HEK293 (cell line): ENCODE data around the gene TMEM88.

ENCODE experiments used
- CTCF ChIA-PET: fragments of 350-600 bp; formaldehyde crosslinking; extraction: SDS; loops from one replicate; lab custom pipeline; 2021; ENCODE audit warnings: antibody characterized with exemption; lab: Yijun Ruan, JAX
- POLR2A ChIA-PET: fragments of 300-600 bp; formaldehyde crosslinking; extraction: SDS; loops from one replicate; lab custom pipeline; 2020; ENCODE audit warnings: antibody characterized with exemption, inconsistent platforms; lab: Yijun Ruan, JAX
- H3K27ac ChIP-seq: fragments of 200-500 bp; sonication (Bioruptor generic); 2 replicates; pipeline ENCODE4 v1.5.1; 2014; ENCODE audit warnings: low read depth, low read length, control low read depth, inconsistent platforms; ENCODE audit errors: extremely low read depth
- H3K36me3 ChIP-seq, 2 experiments: fragments of 200-500 bp in 1 of 2; sonication (Bioruptor generic) in 1 of 2; 1 replicate in 1 of 2; 2 replicates in 1 of 2; pipeline ENCODE4 v1.5.1; 2014 to 2017; ENCODE audit warnings: inconsistent platforms in 2 of 2, low read length in 2 of 2; ENCODE audit not compliant: control insufficient read depth in 2 of 2, insufficient read depth in 1 of 2
- H3K4me1 ChIP-seq: fragments of 200-500 bp; sonication (Bioruptor generic); 2 replicates; pipeline ENCODE4 v1.5.1; 2014; ENCODE audit warnings: mild to moderate bottlenecking, low read length, inconsistent platforms; ENCODE audit not compliant: control insufficient read depth, insufficient read depth
- H3K4me3 ChIP-seq: 2 replicates; pipeline ENCODE4 v1.5.1; 2011; ENCODE audit warnings: low read depth, mild to moderate bottlenecking, control low read depth, low read length, moderate library complexity
- H3K9me3 ChIP-seq: fragments of 200-500 bp; sonication (Bioruptor generic); 2 replicates; pipeline ENCODE4 v1.5.1; 2014; ENCODE audit warnings: low read depth, low read length, inconsistent platforms; ENCODE audit not compliant: control insufficient read depth, insufficient read depth
- HOXC10 ChIP-seq: sonication (generic); formaldehyde crosslinking; IDR thresholded peaks from 2 replicates; pipeline ENCODE4 v1.8.1; 2023; ENCODE audit warnings: mild to moderate bottlenecking, missing genetic modification reagents
- REPIN1 ChIP-seq: fragments of 450-650 bp; formaldehyde crosslinking; IDR thresholded peaks from 2 replicates; pipeline ENCODE4 v1.5.1; 2017; ENCODE audit warnings: missing biosample characterization, missing genetic modification characterization, low read depth
- SCRT2 ChIP-seq: fragments of 450-650 bp; formaldehyde crosslinking; IDR thresholded peaks from 2 replicates; pipeline ENCODE4 v1.5.1; 2016; ENCODE audit warnings: missing biosample characterization, missing genetic modification characterization
- ZIC2 ChIP-seq: fragments of 450-650 bp; formaldehyde crosslinking; IDR thresholded peaks from 2 replicates; pipeline ENCODE4 v1.5.1; 2016; ENCODE audit warnings: missing biosample characterization, missing genetic modification characterization
- ZNF211 ChIP-seq: fragments of 450-650 bp; formaldehyde crosslinking; IDR thresholded peaks from 2 replicates; pipeline ENCODE4 v1.5.1; 2016; ENCODE audit warnings: low read depth, missing biosample characterization, missing genetic modification characterization
- ZNF214 ChIP-seq: fragments of 450-650 bp; formaldehyde crosslinking; IDR thresholded peaks from 2 replicates; pipeline ENCODE4 v1.5.1; 2017; ENCODE audit warnings: missing biosample characterization, mild to moderate bottlenecking, missing genetic modification characterization, borderline replicate concordance
- ZNF433 ChIP-seq: fragments of 450-650 bp; formaldehyde crosslinking; IDR thresholded peaks from 2 replicates; pipeline ENCODE4 v1.5.1; 2016; ENCODE audit warnings: missing biosample characterization, missing genetic modification characterization, low read depth
- ZNF501 ChIP-seq: fragments of 450-650 bp; formaldehyde crosslinking; IDR thresholded peaks from 2 replicates; pipeline ENCODE4 v1.5.1; 2016; ENCODE audit warnings: missing biosample characterization, missing genetic modification characterization
- ZNF600 ChIP-seq: fragments of 450-650 bp; formaldehyde crosslinking; IDR thresholded peaks from 2 replicates; pipeline ENCODE4 v1.5.1; 2016; ENCODE audit warnings: missing biosample characterization, missing genetic modification characterization
- ZNF610 ChIP-seq: fragments of 450-650 bp; formaldehyde crosslinking; IDR thresholded peaks from 2 replicates; pipeline ENCODE4 v1.5.1; 2016; ENCODE audit warnings: missing biosample characterization, missing genetic modification characterization, borderline replicate concordance
- ZNF626 ChIP-seq: fragments of 450-650 bp; sonication (Bioruptor Pico); formaldehyde crosslinking; IDR thresholded peaks from 2 replicates; pipeline ENCODE4 v1.5.1; 2018; ENCODE audit warnings: missing biosample characterization, missing genetic modification characterization, inconsistent platforms
- ZSCAN30 ChIP-seq: fragments of 450-650 bp; IDR thresholded peaks from 2 replicates; pipeline ENCODE4 v1.5.1; 2018; ENCODE audit warnings: missing biosample characterization, mild to moderate bottlenecking, missing genetic modification characterization, moderate library complexity
- TF ChIP-seq, protein P1 (sequence below): fragments of 450-650 bp; formaldehyde crosslinking; IDR thresholded peaks from 2 replicates; pipeline ENCODE4 v1.5.1; 2016; ENCODE audit warnings: missing biosample characterization, missing genetic modification characterization
- TF ChIP-seq, protein P2 (sequence below): fragments of 450-650 bp; formaldehyde crosslinking; IDR thresholded peaks from 2 replicates; pipeline ENCODE4 v1.5.1; 2017; ENCODE audit warnings: missing biosample characterization, mild to moderate bottlenecking, missing genetic modification characterization, moderate library complexity
- TF ChIP-seq, protein P3 (sequence below): fragments of 450-650 bp; formaldehyde crosslinking; IDR thresholded peaks from 2 replicates; pipeline ENCODE4 v1.5.1; 2016; ENCODE audit warnings: missing biosample characterization, missing genetic modification characterization, low read depth
- TF ChIP-seq, protein P4 (sequence below): fragments of 450-650 bp; formaldehyde crosslinking; IDR thresholded peaks from 2 replicates; pipeline ENCODE4 v1.5.1; 2016; ENCODE audit warnings: missing biosample characterization, missing genetic modification characterization
- TF ChIP-seq, protein P5 (sequence below): fragments of 450-650 bp; formaldehyde crosslinking; IDR thresholded peaks from 2 replicates; pipeline ENCODE4 v1.5.0; 2017; ENCODE audit warnings: missing biosample characterization, missing genetic modification characterization, borderline replicate concordance
- TF ChIP-seq, protein P6 (sequence below): fragments of 450-650 bp; formaldehyde crosslinking; IDR thresholded peaks from 2 replicates; pipeline ENCODE4 v1.5.1; 2016; ENCODE audit warnings: missing biosample characterization, missing genetic modification characterization
- TF ChIP-seq, protein P7 (sequence below): fragments of 450-650 bp; formaldehyde crosslinking; IDR thresholded peaks from 2 replicates; pipeline ENCODE4 v1.5.1; 2016; ENCODE audit warnings: missing biosample characterization, missing genetic modification characterization

Gene TMEM88

DNA sequence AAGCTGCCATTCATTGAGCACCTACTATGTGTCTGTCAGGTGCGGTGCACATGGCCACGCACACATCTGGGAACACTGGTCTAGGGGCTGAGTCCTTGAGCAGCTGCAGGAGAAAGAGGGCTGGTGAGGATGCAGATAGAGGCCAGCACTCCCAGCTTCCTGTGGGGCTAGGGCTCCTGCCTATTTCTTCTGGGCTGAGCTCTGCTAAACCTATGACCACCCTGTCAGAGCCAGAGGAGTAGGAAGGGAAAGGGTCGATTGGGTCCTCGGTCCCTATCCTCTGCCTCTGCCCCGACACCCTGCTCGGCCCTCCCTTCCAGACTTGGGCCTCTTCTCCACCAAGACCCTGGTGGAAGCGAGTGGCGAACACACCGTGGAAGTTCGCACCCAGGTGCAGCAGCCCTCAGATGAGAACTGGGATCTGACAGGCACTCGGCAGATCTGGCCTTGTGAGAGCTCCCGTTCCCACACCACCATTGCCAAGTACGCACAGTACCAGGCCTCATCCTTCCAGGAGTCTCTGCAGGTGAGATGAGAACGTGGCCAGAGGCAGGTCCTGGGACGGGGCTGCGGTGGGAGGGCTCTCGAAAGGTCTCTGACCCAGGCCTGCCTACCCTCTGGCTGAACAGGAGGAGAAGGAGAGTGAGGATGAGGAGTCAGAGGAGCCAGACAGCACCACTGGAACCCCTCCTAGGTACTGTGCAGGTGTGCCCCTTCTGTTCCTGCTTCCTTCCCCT lies 4.0 kb upstream of the TMEM88 start:
- CTCF ChIA-PET: interaction anchor here (0.5 to 2.8 kb wide), 17 partner anchors 8 to 166 kb away, joined by 3 to 17 read pairs (median 3); partner anchors contain the start of gene KDM6B
- peaks cover 16 to 75% of the 10 kb centered on the region in 2 experiments for H3K36me3 ChIP-seq

More for the DNA sequence above, 4.0 kb upstream of the TMEM88 start:
- Histone ChIP-seq H3K27ac (no peak overlapping the region), H3K4me1 (no peaks in the 10 kb centered on the region; the same call in 1 of the 2 replicates), H3K9me3 (no peaks in the 10 kb centered on the region), H3K4me3 (no peak overlapping the region)
- TF ChIP-seq ZNF501 (tag by site-specific recombination): no peak
- no peak for TF ChIP-seq SCRT2
- no peak for TF ChIP-seq REPIN1 (tag by site-specific recombination)
- TF ChIP-seq, protein P1, sequence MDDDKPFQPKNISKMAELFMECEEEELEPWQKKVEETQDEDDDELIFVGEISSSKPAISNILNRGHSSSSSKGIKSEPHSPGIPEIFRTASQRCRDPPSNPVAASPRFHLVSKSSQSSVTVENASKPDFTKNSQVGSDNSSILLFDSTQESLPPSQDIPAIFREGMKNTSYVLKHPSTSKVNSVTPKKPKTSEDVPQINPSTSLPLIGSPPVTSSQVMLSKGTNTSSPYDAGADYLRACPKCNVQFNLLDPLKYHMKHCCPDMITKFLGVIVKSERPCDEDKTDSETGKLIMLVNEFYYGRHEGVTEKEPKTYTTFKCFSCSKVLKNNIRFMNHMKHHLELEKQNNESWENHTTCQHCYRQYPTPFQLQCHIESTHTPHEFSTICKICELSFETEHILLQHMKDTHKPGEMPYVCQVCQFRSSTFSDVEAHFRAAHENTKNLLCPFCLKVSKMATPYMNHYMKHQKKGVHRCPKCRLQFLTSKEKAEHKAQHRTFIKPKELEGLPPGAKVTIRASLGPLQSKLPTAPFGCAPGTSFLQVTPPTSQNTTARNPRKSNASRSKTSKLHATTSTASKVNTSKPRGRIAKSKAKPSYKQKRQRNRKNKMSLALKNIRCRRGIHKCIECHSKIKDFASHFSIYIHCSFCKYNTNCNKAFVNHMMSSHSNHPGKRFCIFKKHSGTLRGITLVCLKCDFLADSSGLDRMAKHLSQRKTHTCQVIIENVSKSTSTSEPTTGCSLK (tag by site-specific recombination): no peak
- TF ChIP-seq ZNF214 (tag by site-specific recombination): no peak
- TF ChIP-seq, protein P2, sequence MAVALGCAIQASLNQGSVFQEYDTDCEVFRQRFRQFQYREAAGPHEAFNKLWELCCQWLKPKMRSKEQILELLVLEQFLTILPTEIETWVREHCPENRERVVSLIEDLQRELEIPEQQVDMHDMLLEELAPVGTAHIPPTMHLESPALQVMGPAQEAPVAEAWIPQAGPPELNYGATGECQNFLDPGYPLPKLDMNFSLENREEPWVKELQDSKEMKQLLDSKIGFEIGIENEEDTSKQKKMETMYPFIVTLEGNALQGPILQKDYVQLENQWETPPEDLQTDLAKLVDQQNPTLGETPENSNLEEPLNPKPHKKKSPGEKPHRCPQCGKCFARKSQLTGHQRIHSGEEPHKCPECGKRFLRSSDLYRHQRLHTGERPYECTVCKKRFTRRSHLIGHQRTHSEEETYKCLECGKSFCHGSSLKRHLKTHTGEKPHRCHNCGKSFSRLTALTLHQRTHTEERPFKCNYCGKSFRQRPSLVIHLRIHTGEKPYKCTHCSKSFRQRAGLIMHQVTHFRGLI (tag by site-specific recombination): no peak
- TF ChIP-seq, protein P3, sequence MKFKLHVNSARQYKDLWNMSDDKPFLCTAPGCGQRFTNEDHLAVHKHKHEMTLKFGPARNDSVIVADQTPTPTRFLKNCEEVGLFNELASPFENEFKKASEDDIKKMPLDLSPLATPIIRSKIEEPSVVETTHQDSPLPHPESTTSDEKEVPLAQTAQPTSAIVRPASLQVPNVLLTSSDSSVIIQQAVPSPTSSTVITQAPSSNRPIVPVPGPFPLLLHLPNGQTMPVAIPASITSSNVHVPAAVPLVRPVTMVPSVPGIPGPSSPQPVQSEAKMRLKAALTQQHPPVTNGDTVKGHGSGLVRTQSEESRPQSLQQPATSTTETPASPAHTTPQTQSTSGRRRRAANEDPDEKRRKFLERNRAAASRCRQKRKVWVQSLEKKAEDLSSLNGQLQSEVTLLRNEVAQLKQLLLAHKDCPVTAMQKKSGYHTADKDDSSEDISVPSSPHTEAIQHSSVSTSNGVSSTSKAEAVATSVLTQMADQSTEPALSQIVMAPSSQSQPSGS: no peak
- TF ChIP-seq, protein P4, sequence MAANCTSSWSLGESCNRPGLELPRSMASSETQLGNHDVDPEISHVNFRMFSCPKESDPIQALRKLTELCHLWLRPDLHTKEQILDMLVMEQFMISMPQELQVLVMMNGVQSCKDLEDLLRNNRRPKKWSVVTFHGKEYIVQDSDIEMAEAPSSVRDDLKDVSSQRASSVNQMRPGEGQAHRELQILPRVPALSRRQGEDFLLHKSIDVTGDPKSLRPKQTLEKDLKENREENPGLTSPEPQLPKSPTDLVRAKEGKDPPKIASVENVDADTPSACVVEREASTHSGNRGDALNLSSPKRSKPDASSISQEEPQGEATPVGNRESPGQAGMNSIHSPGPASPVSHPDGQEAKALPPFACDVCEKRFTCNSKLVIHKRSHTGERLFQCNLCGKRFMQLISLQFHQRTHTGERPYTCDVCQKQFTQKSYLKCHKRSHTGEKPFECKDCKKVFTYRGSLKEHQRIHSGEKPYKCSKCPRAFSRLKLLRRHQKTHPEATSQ (tag by site-specific recombination): no peak
- no peak for TF ChIP-seq ZIC2 (tag by site-specific recombination)
- TF ChIP-seq ZNF211 (tag by site-specific recombination): no peak
- no peak for TF ChIP-seq ZNF626 (tag by site-specific recombination)
- TF ChIP-seq ZNF610: no peak
- TF ChIP-seq ZNF433 (tag by site-specific recombination): no peak
- TF ChIP-seq, protein P5, sequence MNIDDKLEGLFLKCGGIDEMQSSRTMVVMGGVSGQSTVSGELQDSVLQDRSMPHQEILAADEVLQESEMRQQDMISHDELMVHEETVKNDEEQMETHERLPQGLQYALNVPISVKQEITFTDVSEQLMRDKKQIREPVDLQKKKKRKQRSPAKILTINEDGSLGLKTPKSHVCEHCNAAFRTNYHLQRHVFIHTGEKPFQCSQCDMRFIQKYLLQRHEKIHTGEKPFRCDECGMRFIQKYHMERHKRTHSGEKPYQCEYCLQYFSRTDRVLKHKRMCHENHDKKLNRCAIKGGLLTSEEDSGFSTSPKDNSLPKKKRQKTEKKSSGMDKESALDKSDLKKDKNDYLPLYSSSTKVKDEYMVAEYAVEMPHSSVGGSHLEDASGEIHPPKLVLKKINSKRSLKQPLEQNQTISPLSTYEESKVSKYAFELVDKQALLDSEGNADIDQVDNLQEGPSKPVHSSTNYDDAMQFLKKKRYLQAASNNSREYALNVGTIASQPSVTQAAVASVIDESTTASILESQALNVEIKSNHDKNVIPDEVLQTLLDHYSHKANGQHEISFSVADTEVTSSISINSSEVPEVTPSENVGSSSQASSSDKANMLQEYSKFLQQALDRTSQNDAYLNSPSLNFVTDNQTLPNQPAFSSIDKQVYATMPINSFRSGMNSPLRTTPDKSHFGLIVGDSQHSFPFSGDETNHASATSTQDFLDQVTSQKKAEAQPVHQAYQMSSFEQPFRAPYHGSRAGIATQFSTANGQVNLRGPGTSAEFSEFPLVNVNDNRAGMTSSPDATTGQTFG: no peak
- TF ChIP-seq ZNF600 (tag by site-specific recombination): no peak
- TF ChIP-seq, protein P6, sequence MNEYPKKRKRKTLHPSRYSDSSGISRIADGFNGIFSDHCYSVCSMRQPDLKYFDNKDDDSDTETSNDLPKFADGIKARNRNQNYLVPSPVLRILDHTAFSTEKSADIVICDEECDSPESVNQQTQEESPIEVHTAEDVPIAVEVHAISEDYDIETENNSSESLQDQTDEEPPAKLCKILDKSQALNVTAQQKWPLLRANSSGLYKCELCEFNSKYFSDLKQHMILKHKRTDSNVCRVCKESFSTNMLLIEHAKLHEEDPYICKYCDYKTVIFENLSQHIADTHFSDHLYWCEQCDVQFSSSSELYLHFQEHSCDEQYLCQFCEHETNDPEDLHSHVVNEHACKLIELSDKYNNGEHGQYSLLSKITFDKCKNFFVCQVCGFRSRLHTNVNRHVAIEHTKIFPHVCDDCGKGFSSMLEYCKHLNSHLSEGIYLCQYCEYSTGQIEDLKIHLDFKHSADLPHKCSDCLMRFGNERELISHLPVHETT (tag by site-specific recombination): no peak
- TF ChIP-seq HOXC10: no peak
- TF ChIP-seq, protein P7, sequence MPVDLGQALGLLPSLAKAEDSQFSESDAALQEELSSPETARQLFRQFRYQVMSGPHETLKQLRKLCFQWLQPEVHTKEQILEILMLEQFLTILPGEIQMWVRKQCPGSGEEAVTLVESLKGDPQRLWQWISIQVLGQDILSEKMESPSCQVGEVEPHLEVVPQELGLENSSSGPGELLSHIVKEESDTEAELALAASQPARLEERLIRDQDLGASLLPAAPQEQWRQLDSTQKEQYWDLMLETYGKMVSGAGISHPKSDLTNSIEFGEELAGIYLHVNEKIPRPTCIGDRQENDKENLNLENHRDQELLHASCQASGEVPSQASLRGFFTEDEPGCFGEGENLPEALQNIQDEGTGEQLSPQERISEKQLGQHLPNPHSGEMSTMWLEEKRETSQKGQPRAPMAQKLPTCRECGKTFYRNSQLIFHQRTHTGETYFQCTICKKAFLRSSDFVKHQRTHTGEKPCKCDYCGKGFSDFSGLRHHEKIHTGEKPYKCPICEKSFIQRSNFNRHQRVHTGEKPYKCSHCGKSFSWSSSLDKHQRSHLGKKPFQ: no peak
- no peak for TF ChIP-seq ZSCAN30 (tag by site-specific recombination)
- POLR2A ChIA-PET: interaction anchor here (0.6 to 1.1 kb wide), 4 partner anchors 8 to 359 kb away, joined by 3 to 6 read pairs (median 3); partner anchors contain the start of genes AURKB, KDM6B and TP53
